ENCODE results near the gene MAL. TPM values are rescaled to one million over a fixed set of nuclear protein-coding genes. Genes with fewer than 3 reads are reported as not detected.

MAL gene
- total and polyA plus RNA-seq, 2 experiments from 2014 or later, result 0.24 to 0.31 TPM

DNA sequence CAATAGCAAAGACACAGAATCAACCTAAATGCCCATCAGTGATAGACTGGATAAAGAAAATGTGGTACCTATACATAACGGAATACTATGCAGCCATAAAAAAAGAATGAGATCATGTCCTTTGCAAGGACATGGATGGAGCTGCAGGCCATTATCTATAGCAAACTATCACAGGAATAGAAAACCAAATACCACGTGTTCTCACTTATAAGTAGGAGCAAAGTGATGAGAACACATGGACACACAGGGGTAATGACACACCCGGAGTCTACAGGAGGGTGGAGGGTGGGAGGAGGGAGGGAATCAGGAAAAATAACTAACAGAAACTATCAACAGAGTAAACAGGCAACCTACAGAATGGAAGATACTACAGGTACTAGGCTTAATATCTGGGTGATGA lies 46.6 kb upstream of the MAL start:
- no peak overlapping the region for H3K4me3 Mint-ChIP-seq
- no peaks in the 10 kb centered on the region for H3K4me1 Mint-ChIP-seq
- Histone ChIP-seq H3K4me2 (no peak overlapping the region), H3K79me2 (replicated peaks; ENCODE audit: insufficient read depth) (no peaks in the 10 kb centered on the region), H3F3A (replicated peaks; ENCODE audit: low read depth) (no peaks in the 10 kb centered on the region), H3K36me3 (ENCODE audit: insufficient read depth) (no peaks in the 10 kb centered on the region), H3K27ac (ENCODE audit: low read depth) (no peak overlapping the region), H3K4me3 (no peak overlapping the region), H4K20me1 (replicated peaks; ENCODE audit: insufficient read depth) (no peaks in the 10 kb centered on the region), H2AFZ (no peak overlapping the region), H3K27me3 (ENCODE audit: insufficient read depth) (peaks cover 20% of the 10 kb centered on the region), H3K9me2 (ENCODE audit: insufficient read depth) (no peaks in the 10 kb centered on the region), H3K4me1 (ENCODE audit: insufficient read depth) (no peaks in the 10 kb centered on the region)
- peaks cover 8% of the 10 kb centered on the region for H3K27me3 Mint-ChIP-seq (ENCODE audit: insufficient read depth, low read depth, poor library complexity)
- H3K27ac Mint-ChIP-seq, result no peak overlapping the region
- H3K9me3 Mint-ChIP-seq, result peaks cover 3% of the 10 kb centered on the region; the same call in 1 of the 3 replicates
- no peaks in the 10 kb centered on the region for H3K36me3 Mint-ChIP-seq (ENCODE audit: low read depth)
- DNase-seq (ENCODE audit: low spot score) (no peak), ATAC-seq (no peak)
- TF ChIP-seq, protein P1, sequence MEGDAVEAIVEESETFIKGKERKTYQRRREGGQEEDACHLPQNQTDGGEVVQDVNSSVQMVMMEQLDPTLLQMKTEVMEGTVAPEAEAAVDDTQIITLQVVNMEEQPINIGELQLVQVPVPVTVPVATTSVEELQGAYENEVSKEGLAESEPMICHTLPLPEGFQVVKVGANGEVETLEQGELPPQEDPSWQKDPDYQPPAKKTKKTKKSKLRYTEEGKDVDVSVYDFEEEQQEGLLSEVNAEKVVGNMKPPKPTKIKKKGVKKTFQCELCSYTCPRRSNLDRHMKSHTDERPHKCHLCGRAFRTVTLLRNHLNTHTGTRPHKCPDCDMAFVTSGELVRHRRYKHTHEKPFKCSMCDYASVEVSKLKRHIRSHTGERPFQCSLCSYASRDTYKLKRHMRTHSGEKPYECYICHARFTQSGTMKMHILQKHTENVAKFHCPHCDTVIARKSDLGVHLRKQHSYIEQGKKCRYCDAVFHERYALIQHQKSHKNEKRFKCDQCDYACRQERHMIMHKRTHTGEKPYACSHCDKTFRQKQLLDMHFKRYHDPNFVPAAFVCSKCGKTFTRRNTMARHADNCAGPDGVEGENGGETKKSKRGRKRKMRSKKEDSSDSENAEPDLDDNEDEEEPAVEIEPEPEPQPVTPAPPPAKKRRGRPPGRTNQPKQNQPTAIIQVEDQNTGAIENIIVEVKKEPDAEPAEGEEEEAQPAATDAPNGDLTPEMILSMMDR (conservative IDR thresholded peaks at IDR 0.05; ENCODE audit: low read depth in 2 of 2), result no peak
- no peak for TF ChIP-seq ZNF331 (CRISPR knock-in tag; IDR thresholded peaks at IDR 0.05; ENCODE audit: low read depth)
- TF ChIP-seq, protein P2, sequence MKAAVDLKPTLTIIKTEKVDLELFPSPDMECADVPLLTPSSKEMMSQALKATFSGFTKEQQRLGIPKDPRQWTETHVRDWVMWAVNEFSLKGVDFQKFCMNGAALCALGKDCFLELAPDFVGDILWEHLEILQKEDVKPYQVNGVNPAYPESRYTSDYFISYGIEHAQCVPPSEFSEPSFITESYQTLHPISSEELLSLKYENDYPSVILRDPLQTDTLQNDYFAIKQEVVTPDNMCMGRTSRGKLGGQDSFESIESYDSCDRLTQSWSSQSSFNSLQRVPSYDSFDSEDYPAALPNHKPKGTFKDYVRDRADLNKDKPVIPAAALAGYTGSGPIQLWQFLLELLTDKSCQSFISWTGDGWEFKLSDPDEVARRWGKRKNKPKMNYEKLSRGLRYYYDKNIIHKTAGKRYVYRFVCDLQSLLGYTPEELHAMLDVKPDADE (IDR thresholded peaks at IDR 0.05), result no peak
- TF ChIP-seq EZH2 (IDR thresholded peaks at IDR 0.05; ENCODE audit: low read depth, unreplicated experiment), result no peak
- no peak for TF ChIP-seq CREB1 (CRISPR knock-in tag; IDR thresholded peaks at IDR 0.05; ENCODE audit: low read depth)

DNA sequence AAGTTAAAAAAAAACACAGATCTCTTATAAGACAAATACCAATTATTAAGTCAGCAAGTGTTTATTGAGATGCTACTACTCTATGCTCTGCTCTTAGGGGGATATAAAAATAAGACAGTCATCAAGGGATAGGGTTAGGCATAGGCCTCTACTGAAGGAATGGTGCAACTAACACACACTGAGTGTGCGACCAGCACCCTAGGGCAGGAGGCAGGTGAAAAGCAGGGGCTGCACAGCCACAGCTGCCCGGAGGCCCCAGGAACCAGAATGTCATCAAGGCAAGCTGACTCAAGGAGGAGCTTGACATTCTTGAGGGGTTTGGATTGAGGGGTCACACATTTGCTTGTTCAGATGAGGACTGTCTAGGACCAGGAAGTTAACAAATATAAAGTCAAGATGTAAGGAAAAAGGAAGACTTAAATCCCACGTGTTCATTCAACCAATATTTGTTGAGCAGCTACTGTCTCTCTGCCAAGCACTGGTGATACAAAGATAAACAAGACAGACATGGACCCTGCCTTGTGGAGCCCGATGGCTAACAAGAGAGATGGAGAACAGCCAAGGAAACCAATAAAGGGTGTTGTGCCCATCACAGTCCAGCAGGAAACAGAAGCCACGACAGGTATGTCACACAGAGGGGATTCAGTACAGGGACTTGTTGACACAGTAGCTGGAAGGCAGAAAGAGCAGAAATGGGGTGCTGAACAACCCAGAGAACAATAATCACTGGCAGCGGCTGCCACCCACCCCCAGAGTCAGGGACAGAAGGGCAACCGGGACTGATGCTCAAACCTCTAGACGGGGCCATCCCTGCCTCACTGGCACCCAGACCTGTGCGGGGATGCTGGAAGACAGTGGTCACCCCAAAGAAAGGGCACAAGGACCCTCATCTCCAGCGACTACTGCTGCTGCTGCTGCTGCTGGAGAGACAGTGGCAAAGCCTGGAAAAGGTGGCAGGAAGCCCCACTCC lies 45.8 kb upstream of the MAL start:
- ATAC-seq, result no peak
- Mint-ChIP-seq H3K9me3 (peaks cover 3% of the 10 kb centered on the region; the same call in 1 of the 3 replicates), H3K27me3 (ENCODE audit: insufficient read depth, low read depth, poor library complexity) (peaks cover 8% of the 10 kb centered on the region), H3K4me3 (no peak overlapping the region), H3K36me3 (ENCODE audit: low read depth) (no peaks in the 10 kb centered on the region), H3K27ac (no peak overlapping the region), H3K4me1 (no peaks in the 10 kb centered on the region)
- no peaks in the 10 kb centered on the region for H3F3A ChIP-seq (replicated peaks; ENCODE audit: low read depth)
- H3K4me3 ChIP-seq, result no peak overlapping the region
- no peaks in the 10 kb centered on the region for H3K4me1 ChIP-seq (ENCODE audit: insufficient read depth)
- H3K9me2 ChIP-seq (ENCODE audit: insufficient read depth), result no peaks in the 10 kb centered on the region
- TF ChIP-seq ZNF331 (CRISPR knock-in tag; IDR thresholded peaks at IDR 0.05; ENCODE audit: low read depth), result no peak
- TF ChIP-seq ZNF114 (CRISPR knock-in tag; IDR thresholded peaks at IDR 0.05), result no peak
- TF ChIP-seq, protein P2 (IDR thresholded peaks at IDR 0.05), result no peak
- TF ChIP-seq POLR2AphosphoS5 (IDR thresholded peaks at IDR 0.05; ENCODE audit: low read depth), result no peak
- TF ChIP-seq, protein P1 (conservative IDR thresholded peaks at IDR 0.05; ENCODE audit: low read depth in 2 of 2), result no peak
- no peak overlapping the region for H3K27ac ChIP-seq (ENCODE audit: low read depth)
- no peak for DNase-seq (ENCODE audit: low spot score)
- H3K4me2 ChIP-seq, result no peak overlapping the region
- no peaks in the 10 kb centered on the region for H3K36me3 ChIP-seq (ENCODE audit: insufficient read depth)
- H3K27me3 ChIP-seq (ENCODE audit: insufficient read depth), result peaks cover 20% of the 10 kb centered on the region
- no peaks in the 10 kb centered on the region for H3K79me2 ChIP-seq (replicated peaks; ENCODE audit: insufficient read depth)
- H2AFZ ChIP-seq, result no peak overlapping the region
- H4K20me1 ChIP-seq (replicated peaks; ENCODE audit: insufficient read depth), result no peaks in the 10 kb centered on the region
